ENCODE results near the gene FAR2.

- TF ChIP-seq CTCF (conservative IDR thresholded peaks at IDR 0.05; ENCODE audit: low read length) = no peak
- TF ChIP-seq EZH2phosphoT487 (IDR thresholded peaks at IDR 0.05; ENCODE audit: borderline replicate concordance, low read depth, low read length) = no peak
These were observed 89.8 kb downstream of the FAR2 start for GRCh38 chr12:29238822-29239291.
